ENCODE results near the gene MCM3AP.

The MCM3AP gene

DNA sequence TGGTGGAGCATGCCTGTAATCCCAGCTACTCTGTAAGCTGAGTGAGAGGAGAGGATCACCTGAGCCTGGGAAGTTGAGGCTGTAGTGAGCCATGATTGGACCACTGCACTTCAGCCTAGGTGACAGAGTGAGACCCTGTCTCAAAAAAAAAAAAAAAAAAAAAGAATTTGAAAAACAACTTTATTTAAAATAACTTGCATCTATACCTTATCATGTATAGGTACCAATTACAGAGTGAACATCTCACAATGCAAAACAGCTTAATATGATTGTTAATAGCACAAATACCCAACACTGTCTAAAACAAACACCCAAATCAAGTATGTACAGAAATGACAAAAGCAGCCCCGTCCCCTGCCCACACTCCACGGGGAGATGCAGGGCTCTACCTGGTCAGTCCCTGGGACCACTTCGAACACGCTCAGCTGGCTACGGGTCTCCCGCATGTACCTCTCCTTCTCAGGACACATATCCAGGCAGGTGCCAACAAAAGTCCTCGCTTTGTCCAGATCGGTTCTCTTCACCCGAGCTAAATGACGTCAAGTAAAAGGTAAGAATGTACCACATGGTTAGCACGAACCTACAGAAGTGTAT, 10.5 kb downstream of the MCM3AP start:
- DNase-seq: no peak

DNA sequence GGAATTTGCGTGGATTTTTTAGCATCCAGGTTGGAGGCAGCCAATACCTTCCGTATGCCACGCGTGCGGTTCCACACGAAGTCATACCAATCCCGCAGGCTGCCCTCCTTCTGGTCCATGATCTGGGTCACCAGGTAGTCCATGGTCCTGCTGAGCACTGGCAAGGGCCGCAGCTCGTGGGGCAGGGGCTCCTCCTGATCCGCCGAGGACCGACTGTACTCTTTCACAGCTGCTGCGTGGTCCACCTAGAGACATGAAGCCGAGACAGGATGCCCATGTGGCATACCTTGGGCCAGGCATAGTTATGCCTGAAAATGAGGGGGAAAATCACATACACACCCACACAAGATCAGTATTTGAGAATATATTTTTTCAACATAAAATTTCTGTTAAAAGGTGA, 12.1 kb downstream of the MCM3AP start:
- DNase-seq: no peak

DNA sequence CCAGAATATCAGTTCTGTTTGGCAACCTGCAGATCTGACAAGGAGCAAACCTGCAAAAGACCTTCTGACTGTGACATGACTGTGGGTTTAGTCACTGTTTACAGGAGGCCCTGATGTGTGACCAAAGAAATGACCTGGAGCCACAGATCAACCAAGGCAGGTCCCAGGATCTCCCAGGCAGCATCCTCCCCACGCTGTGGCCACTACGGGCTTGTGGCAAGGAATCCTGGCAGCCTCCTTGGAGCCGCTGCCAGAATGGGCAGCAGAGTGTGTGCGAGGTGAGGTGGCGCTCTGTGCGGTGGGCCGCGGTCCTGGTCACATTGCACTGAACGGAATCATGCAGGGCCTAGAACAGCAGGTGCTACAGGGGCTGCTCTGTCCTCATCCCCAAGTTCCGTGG, 15.9 kb downstream of the MCM3AP start:
- DNase-seq: no peak

DNA sequence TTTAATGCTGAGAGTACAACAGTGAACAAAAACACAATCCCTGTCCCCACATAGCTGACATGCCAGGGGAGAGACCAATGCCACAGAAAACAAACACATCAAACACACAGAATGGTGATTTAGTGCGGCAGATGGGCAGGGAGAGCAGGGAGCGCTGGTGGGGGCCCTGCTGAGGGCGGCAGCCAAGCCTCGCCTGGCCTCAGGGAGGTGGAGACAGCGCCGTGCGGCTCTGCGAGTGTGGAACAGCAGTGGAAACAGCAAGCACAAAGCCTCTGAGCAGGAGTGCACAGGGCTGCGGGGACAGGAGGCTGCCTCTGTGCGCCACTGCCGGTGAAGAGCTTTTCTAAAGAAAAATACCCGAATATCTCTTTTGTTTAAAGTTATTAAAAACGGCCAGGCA, 17.0 kb downstream of the MCM3AP start:
- no peak for DNase-seq

DNA sequence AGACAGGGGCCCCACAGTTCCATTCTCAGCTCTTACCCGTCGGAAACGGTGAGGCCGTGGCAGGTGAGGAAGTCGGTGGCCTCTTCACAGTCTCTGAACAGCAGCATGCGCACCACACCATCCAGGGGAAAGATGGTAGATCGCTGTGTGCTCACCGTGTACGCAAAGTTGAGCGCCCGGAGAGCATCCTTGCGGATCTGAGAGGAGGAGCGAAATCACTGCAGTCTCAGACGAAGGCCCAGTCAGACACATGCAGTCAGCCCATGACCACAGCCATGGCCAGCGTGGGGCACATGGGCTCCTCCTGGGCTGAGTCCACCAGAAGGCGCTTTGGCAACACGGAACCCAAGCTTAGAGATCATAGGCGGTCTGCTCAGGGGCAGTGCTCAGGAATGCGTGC, 18.5 kb downstream of the MCM3AP start:
- DNase-seq: no peak

DNA sequence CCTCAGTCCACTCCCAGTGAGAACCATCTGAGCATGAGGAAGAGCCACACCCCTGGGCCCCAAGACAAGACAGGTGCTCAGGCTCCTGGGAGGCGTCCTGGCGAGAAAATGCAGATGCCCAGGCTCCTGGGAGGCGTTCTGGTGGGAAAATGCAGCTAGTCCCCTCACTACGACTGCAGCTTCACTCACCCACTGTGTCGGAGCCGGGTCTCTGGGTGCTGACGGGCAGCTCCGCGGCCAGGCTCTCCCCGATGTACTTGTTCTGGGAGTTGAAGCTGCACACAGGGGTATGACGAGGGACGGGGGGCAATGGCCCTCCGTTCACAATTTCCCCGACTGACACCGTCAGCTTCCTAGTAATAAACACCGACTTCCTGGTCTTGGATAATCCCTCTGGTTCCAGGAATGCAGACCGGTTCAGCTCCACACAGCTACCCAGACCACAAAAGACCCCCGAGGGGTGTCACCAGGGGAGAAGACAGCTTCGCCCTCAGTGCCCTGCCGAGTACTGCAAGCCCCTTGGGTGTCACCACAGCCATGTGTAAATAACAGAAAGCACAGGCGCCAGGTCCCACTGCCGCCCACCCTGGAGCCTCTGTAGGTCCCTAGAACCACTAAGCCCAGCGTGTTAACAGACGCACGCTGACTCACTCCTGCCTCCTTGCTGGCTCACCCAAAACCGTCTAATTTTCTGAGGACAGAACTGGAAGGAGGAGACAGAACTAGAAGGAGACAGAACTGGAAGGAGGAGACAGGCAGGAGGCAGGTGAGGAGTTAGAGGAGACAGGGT, 19.5 kb downstream of the MCM3AP start:
- no peak for DNase-seq

DNA sequence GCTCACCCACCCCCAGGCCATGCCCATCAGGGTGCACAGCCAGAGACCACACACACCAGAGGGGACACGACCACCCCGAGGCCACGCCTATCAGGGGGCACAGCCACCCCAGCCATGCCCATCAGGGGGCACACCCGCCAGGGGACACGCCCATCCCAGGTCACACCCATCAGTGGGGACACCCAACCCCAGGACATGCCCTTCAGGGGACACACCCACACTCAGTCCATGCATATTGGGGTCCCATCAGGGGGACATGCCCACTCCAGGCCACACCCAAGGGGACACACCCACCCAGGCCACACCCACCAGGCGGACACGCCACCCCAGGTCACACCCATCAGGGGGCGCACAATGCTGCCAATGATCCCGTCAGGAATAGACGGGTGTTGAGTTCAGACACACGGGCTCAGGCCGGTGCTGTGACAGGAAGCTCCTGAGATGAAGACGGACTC, 20.7 kb downstream of the MCM3AP start:
- no peak for DNase-seq

DNA sequence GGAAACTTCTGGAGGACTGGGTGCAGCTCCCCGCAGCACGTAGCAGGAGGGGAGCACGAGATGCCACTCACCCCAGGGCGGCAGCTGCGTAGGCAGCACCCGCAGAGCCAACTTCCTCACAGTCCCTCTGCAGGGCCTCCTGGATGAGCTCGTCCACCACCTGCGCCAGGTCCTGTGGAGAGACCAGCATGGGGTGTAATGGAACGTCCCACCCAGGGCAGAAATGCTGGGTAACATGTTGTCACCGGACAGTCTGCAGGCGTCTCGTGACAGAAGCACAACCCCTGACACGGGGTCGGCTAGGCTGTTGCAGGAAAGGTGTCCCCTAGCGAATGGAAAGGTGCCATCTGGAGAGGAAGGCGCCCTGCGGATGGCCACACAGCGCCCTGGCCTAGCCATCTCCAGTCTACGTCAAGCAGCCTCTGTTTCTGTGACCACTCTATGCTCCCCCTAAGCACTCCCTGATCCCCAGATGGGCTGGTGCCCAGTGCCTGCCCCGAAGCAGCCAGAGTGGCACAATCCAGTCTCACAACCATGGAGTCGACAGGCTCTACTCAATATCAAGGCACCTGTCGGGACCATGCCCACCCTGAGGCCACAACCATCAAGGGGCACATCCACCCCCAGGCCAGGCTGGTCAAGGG, 21.2 kb downstream of the MCM3AP start:
- no peak for DNase-seq

DNA sequence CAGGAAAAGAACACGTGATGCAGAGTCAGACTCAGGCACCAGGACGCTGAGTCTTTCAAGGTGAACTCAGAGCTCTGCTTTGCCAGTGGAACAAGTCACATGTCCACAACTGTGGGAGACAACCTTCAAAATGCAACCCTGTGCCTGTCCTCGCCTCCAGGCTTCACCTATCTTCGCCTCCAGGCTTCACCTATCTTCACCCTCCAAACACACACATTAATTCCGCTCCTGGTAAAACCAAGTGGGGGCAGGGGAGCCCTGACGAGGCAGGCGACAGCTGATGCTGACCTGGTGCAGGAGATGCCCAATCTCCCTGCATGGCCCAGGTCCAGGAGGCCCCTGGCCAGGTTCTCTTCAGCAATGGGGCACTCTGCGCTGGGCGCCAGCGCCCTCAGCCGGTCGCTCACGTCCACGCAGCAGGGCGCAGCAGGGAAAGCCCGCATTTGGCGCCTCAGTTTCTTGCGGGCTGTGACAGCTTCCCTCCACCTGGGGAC, 28.9 kb downstream of the MCM3AP start:
- DNase-seq: no peak

DNA sequence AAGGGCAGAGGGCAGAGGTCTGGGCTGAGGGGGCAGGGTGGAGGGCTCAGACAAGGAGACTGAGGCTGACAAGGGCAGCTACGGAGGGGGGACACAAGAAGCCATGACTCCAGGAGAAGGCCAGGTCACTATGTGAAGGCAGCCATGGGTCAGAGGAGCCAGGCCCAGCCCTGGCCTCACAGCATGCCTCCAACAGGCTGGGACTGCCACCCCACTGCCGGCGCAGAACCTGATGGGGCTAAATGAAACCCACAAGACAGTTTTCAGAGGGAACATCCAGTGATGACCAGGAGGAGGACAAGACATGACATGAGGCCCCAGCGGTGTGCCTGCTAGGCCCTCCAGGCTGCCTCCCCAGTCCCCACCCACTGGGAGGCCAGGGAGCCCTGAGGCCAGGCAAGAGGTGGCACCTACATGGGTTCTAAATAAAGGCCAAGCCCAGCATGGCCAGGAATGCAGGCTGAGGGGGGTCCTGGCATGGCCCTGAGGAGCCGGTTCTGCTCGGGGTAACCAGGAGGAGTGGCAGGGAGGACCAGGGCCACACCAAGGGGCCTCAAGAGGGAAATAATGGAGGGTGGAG, 29.6 kb downstream of the MCM3AP start:
- no peak for DNase-seq

DNA sequence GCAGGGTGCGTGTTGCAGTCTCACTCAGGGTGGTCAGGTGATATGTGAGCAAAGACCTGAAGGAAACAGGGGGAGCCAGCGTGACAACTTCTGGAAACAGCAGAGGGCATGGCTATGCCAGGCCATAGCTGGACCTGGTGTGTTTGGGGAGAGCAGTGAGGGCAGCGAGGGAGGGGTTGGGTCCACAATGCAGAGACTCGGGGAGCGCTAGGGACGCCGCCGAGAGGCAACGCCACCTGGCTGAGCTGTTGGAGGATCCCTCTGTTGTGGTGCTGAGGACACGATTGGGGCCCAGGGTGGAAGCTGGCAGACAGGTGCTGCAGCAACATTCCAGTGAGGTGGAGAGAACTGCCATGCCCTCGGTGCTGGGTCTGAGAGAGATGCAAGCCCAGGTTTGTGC, 30.2 kb downstream of the MCM3AP start:
- DNase-seq: no peak

DNA sequence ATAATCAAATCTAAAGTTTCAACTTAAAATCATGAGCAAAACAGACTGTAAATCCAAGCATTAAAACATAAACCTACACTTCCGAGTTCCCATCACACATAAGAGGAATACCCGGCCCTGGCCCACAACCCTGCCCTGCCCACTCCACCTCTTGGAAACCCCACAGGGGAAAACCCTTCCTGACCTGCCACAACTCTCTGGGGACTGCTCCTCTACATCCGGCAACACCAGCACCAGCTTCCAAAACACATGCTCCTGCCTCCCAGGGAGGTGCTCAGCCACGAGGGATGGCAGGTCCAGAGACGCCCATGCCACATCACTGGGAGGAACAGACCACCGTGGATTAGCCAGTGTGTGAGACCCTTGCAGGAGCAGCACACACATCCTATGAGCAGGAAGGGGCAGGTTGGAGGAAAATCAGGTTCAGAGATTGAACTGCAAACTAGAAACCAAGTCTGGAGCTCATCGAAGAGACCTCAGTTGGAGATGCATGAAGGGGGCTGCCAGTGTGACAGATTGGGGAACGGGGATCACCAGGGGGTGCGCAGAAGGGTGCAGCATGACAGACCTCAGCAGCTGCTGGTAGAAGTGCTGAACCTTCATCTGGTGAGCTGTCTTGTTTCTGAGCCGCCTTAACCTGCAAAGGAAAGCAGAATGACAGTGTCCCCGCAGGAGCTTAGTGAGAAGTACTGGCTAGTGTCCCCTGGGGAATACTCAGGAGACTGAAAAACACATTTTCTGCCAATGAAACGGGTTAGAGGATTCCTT, 31.0 kb downstream of the MCM3AP start:
- no peak for DNase-seq

DNA sequence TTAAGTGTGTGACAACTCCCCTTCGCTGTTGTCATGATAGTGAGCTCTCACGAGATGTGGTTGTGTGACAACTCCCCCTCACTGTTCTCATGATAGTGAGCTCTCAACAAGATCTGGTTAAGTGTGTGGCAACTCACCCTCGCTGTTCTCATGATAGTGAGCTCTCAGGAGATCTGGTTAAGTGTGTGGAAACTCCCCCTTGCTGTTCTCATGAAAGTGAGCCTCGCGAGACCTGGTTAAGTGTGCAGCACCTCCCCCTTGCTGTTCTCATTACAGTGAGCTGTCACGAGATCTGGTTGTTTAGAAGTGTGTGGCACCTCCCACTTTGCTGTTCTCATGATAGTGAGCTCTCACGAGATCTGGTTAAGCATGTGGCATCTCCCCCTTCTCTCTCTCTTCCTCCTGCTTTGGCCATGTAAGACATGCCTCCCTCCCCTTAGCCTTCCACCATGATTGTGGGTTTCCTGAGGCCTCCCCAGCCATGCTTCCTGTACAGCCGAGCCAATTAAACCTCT, 31.7 kb downstream of the MCM3AP start:
- no peak for DNase-seq

DNA sequence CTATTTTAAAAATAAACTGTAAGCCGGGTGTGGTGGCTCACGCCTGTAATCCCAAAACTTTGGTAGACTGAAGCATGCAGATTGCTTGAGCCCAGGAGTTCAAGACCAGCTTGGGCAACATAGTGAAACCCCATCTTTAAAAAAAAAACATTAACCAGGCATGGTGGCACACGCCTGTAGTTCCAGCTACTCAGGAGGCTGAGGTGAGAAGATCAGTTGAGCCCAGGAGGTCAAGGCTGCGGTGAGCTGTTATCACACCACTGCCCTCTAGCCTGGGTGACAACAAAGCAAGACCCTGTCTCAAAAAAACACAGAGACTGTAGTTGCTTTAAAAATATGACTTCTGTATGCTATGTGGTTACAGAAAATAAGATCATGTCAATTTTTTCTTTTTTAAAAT, 32.6 kb downstream of the MCM3AP start:
- DNase-seq: no peak

DNA sequence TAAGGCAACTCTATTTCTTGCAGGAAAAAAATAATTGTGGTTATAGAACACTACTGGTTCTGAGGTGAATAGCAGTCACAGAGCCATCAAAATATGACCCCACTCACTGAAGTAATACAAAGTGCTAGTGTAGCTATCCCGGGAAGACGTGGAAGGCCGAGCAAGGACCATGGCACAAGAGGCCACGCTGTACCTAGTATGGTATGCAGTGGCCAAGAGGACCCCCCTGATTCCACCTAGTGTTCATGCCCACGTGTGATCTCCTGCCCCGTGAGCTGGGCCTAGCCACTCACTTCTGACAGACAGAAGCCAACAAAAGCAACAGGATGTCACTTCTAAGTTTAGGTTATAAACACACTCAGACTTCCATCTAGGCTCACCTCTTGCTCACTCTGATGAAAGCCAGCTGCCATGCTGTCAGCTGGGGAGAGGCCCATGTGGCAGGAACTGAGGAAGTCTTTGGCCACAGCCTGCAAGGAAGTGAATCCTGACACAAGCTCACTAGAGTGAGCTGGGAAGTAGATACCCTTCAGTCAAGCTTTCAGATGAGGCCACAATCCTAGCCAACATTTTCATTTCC, 35.2 kb downstream of the MCM3AP start:
- DNase-seq: no peak

DNA sequence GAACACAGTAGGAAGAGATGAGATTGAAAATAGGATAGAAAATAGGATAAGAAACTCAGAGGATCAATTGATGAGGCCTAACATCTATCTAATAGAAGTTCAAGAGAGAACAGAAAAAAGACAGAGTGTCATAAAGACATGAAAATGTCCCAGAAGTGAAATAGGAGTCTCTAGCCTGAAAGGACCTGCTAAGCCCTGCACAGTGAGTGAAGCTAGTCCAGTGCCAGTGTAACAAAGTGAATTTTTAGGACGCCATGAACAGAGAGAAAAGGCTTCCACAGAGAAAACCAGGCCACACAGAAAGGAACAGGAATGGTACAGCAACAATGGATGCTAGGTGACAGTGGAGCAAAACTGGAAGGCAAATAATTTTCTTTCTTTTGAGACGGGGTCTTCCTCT, 36.6 kb downstream of the MCM3AP start:
- DNase-seq: no peak

DNA sequence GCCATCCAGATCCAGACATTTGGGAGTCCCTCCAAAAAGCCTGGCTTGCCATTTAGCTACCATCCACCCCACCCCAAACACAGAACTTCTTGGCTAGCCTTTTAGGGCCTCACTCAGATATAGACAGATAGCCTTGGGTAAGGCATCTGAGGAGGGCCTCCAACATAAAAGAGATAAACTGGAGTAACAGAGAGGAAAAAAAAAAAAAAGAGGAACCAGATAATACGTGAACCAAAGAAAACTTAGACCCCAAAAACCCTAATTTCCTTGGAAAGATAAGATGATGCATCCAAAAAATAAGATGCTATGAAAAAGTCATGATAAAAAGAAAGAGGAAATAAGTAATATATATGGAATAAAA, 37.0 kb downstream of the MCM3AP start:
- DNase-seq: no peak

DNA sequence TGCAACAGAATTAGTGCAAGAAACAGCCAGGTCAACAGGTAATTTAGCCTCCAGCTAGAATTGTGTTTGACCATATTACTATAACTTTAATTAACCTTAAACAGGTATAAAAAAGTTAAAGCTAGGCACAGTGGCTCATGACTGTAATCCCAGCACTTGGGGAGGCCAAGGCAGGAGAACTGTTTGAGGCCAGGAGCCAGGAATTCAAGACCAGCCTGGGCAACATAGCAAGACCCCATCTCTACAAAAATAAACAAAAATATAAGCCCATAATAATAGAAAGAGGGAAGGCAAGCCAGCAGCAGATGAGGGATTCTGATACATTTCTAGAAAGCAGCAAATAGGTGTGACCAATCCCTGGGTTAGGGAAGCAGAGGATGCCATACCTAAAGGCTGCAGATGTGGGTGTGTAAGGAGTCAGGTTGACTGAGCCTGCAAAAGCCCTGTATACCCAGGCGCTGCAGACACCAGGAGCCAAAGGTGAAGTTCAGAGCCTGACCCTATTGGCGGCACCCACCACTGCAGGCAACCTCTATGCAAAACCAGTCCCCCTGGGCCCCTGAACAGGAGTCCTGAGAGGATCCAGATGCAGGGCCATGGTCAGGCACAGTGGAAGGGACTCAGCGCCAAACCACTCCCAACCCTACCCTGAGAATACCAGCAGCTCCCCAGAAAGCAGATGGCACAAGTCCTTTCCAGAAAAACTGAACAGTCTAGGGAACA, 37.6 kb downstream of the MCM3AP start:
- no peak for DNase-seq

DNA sequence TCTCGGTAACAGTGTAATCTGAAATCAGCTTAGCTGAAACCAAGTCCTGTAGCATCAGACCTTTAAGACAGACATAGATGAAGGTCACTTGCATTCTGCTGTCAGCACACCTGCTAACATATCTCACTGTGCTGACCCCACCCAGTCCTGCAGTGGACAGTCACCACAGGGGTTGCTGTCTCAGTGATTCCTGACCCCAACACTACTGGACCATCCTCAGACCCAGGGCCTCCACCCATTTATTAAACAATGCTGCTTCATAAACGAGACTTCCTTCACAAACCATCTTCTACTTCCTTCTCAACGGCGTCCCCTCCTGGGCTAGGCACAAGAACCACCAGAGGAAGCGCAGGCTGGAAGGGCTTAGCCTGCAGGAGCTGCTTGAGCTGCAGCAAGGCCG, 39.1 kb downstream of the MCM3AP start:
- no peak for DNase-seq

DNA sequence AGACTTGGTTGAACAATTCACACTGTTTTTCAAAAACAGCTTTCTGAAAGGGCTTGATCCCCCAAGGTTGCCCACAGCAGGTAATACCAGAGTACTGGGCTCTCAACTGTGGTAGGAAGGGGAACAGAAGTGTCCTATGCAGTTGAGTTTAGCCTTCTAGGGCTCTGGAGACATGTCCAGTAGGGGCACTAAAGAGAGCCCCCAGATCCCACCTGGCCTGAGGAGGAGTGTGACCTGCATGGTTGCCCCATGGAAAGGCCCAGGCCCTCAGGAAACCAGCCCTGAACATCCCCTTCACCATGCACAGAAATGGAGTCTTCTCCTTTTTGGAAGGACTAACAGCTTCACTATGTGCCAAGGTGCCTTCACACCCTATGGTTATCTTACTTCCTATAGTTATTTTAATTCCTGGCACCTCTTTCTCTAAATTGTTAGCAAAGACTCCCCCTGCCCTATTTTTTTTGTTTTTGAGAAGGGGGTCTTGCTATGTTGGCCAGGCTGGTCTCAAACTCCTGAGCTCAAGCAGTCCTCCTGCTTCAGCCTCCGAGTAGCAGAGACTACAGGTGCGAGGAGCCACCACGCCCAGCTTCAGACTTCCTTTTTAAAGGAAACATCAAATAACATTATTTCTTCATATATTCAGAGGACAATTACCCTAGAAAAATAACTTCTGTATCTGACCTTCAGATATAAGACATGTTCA, 40.0 kb downstream of the MCM3AP start:
- DNase-seq: no peak
